HEK293 (cell line): ENCODE data around the gene PDE6B.

Experiments
- ZNF274 ChIP-seq, 2 experiments: fragments of 200-500 bp in 1 of 2; fragments of 450-650 bp in 1 of 2; sonication (Bioruptor generic) in 1 of 2; formaldehyde crosslinking in 1 of 2; IDR thresholded peaks; 2 replicates each; pipeline versions ENCODE4 v1.5.1 to v1.6.1; 2014 to 2016; ENCODE audit warnings: borderline replicate concordance in 1 of 2, inconsistent platforms in 1 of 2, low read length in 1 of 2, missing biosample characterization in 1 of 2, missing genetic modification characterization in 1 of 2
- ZNF521 ChIP-seq: fragments of 450-650 bp; formaldehyde crosslinking; IDR thresholded peaks from 2 replicates; pipeline ENCODE4 v1.5.1; 2017; ENCODE audit warnings: missing biosample characterization, mild to moderate bottlenecking, missing genetic modification characterization
- TF ChIP-seq, protein P1 (sequence below): fragments of 450-650 bp; formaldehyde crosslinking; IDR thresholded peaks from 2 replicates; pipeline ENCODE4 v1.5.1; 2016; ENCODE audit warnings: missing biosample characterization, missing genetic modification characterization
- TF ChIP-seq, protein P2 (sequence below): fragments of 450-650 bp; formaldehyde crosslinking; IDR thresholded peaks from 2 replicates; pipeline ENCODE4 v1.5.1; 2016; ENCODE audit warnings: missing biosample characterization, missing genetic modification characterization

DNA sequence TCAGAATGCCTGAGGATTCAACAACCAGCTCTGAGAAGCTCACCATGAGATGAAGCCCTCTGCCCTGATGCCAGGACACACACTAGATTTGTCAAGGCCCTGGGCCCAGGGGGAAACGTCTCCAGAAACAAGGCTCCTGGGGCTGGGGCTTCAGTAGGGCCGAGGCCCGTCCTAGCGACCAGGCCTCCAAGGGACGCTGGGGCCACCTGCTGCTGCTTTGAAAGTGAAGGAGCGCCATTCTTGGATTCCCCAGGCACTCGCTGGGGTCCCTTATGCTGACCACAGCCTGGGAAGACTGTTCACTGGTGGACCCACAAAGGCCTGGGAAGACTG is 23.9 kb downstream of the PDE6B start:
- TF ChIP-seq, protein P1, sequence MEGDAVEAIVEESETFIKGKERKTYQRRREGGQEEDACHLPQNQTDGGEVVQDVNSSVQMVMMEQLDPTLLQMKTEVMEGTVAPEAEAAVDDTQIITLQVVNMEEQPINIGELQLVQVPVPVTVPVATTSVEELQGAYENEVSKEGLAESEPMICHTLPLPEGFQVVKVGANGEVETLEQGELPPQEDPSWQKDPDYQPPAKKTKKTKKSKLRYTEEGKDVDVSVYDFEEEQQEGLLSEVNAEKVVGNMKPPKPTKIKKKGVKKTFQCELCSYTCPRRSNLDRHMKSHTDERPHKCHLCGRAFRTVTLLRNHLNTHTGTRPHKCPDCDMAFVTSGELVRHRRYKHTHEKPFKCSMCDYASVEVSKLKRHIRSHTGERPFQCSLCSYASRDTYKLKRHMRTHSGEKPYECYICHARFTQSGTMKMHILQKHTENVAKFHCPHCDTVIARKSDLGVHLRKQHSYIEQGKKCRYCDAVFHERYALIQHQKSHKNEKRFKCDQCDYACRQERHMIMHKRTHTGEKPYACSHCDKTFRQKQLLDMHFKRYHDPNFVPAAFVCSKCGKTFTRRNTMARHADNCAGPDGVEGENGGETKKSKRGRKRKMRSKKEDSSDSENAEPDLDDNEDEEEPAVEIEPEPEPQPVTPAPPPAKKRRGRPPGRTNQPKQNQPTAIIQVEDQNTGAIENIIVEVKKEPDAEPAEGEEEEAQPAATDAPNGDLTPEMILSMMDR (tag by site-specific recombination): no peak
- TF ChIP-seq, protein P2, sequence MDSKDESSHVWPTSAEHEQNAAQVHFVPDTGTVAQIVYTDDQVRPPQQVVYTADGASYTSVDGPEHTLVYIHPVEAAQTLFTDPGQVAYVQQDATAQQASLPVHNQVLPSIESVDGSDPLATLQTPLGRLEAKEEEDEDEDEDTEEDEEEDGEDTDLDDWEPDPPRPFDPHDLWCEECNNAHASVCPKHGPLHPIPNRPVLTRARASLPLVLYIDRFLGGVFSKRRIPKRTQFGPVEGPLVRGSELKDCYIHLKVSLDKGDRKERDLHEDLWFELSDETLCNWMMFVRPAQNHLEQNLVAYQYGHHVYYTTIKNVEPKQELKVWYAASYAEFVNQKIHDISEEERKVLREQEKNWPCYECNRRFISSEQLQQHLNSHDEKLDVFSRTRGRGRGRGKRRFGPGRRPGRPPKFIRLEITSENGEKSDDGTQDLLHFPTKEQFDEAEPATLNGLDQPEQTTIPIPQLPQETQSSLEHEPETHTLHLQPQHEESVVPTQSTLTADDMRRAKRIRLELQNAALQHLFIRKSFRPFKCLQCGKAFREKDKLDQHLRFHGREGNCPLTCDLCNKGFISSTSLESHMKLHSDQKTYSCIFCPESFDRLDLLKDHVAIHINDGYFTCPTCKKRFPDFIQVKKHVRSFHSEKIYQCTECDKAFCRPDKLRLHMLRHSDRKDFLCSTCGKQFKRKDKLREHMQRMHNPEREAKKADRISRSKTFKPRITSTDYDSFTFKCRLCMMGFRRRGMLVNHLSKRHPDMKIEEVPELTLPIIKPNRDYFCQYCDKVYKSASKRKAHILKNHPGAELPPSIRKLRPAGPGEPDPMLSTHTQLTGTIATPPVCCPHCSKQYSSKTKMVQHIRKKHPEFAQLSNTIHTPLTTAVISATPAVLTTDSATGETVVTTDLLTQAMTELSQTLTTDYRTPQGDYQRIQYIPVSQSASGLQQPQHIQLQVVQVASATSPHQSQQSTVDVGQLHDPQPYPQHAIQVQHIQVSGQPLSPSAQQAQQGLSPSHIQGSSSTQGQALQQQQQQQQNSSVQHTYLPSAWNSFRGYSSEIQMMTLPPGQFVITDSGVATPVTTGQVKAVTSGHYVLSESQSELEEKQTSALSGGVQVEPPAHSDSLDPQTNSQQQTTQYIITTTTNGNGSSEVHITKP (tag by site-specific recombination): no peak
- TF ChIP-seq ZNF521 (tag by site-specific recombination): no peak
- TF ChIP-seq ZNF274 (IDR thresholded peaks at IDR 0.05; ENCODE audit: low read length): no peak
- no peak for TF ChIP-seq ZNF274 (tag by site-specific recombination; IDR thresholded peaks at IDR 0.05; ENCODE audit: borderline replicate concordance)
